Left ventricle myocardium inferior (tissue), 1 donor: ENCODE results near the gene ZBTB5. TPM values are rescaled to one million over a fixed set of nuclear protein-coding genes. Genes with fewer than 3 reads are reported as not detected.

Experiments
- DNase-seq: peaks from one replicate; pipeline ENCODE4 v3.0.0-alpha.2; 2020
- H3K27ac ChIP-seq: fragments of 200-600 bp; replicated peaks from 2 replicates; pipeline ENCODE4 v1.8.0; 2021
- H3K27me3 ChIP-seq: fragments of 200-600 bp; 2 replicates; pipeline ENCODE4 v1.8.0; 2021; ENCODE audit warnings: low read depth
- H3K36me3 ChIP-seq: fragments of 200-600 bp; 2 replicates; pipeline ENCODE4 v1.8.0; 2021
- H3K4me1 ChIP-seq: fragments of 200-600 bp; 2 replicates; pipeline ENCODE4 v1.8.0; 2021
- H3K4me3 ChIP-seq: fragments of 200-600 bp; 2 replicates; pipeline ENCODE4 v1.8.0; 2021; ENCODE audit warnings: mild to moderate bottlenecking, moderate library complexity
- H3K9me3 ChIP-seq: fragments of 200-600 bp; replicated peaks from 2 replicates; pipeline ENCODE4 v1.8.0; 2021
- CTCF ChIP-seq: fragments of 200-600 bp; IDR thresholded peaks from 2 replicates; pipeline ENCODE4 v1.8.0; 2021; ENCODE audit warnings: antibody characterized with exemption, mild to moderate bottlenecking, borderline replicate concordance
- intact Hi-C: fragments of 100-400 bp; cut with micrococcal nuclease; formaldehyde crosslinking; loops from one replicate; pipeline ENCODE4 v1.11.0; 2022
- total RNA-seq: library from RNA; stranded (reverse); fragmentation: NEBNext Ultra II Directional; extraction: Animal tissue kit (Norgen Biotek cat#: 25700); gene quantifications from one replicate; pipeline ENCODE4 v1.2.1, GENCODE V29; 2021
- donor health status: DM: no; HTN: yes; CAD: no; lungs with severe emphysema.

The ZBTB5 gene
- total RNA-seq, 1 donor from 2014 or later, result 4.9 TPM

GRCh38 chr9:37415011-37415719 lies 50.1 kb downstream of the ZBTB5 start:
- H3K27ac ChIP-seq, result peak overlapping the region; percentile 36
- H3K9me3 ChIP-seq, result no peaks in the 10 kb centered on the region
- intact Hi-C loops, result no loop called here
- TF ChIP-seq CTCF, result peak; percentile 90
- no peaks in the 10 kb centered on the region for H3K36me3 ChIP-seq
- H3K4me1 ChIP-seq, result peaks cover 18% of the 10 kb centered on the region
- no peaks in the 10 kb centered on the region for H3K27me3 ChIP-seq
- DNase-seq, result peak; percentile 51
- no peak overlapping the region for H3K4me3 ChIP-seq

GRCh38 chr9:37414503-37414943 lies 50.7 kb downstream of the ZBTB5 start:
- Histone ChIP-seq H3K27me3 (no peaks in the 10 kb centered on the region), H3K9me3 (no peaks in the 10 kb centered on the region), H3K4me3 (no peak overlapping the region), H3K36me3 (no peaks in the 10 kb centered on the region), H3K27ac (peak overlapping the region; percentile 36), H3K4me1 (peaks cover 18% of the 10 kb centered on the region)
- intact Hi-C loops, result no loop called here
- DNase-seq, result no peak
- TF ChIP-seq CTCF, result no peak

- Histone ChIP-seq H3K27ac (no peak overlapping the region), H3K36me3 (no peaks in the 10 kb centered on the region), H3K27me3 (no peaks in the 10 kb centered on the region), H3K4me1 (peaks cover 18% of the 10 kb centered on the region), H3K4me3 (no peak overlapping the region), H3K9me3 (no peaks in the 10 kb centered on the region)
- no peak for DNase-seq
- intact Hi-C loops, result no loop called here
- TF ChIP-seq CTCF, result no peak
These were observed 51.9 kb downstream of the ZBTB5 start for GRCh38 chr9:37413311-37413710.

GRCh38 chr9:37412431-37413151 lies 52.7 kb downstream of the ZBTB5 start:
- Histone ChIP-seq H3K4me1 (peaks cover 18% of the 10 kb centered on the region), H3K27ac (peak overlapping the region; percentile 36), H3K4me3 (no peak overlapping the region), H3K36me3 (no peaks in the 10 kb centered on the region), H3K27me3 (no peaks in the 10 kb centered on the region), H3K9me3 (no peaks in the 10 kb centered on the region)
- no peak for TF ChIP-seq CTCF
- intact Hi-C loops, result no loop called here
- DNase-seq, result no peak

- H3K9me3 ChIP-seq, result no peaks in the 10 kb centered on the region
- no peaks in the 10 kb centered on the region for H3K36me3 ChIP-seq
- no peak overlapping the region for H3K4me3 ChIP-seq
- intact Hi-C loops, result no loop called here
- DNase-seq, result no peak
- peak; percentile 13 for TF ChIP-seq CTCF
- H3K27ac ChIP-seq, result peak overlapping the region; percentile 36
- peaks cover 18% of the 10 kb centered on the region for H3K4me1 ChIP-seq
- no peaks in the 10 kb centered on the region for H3K27me3 ChIP-seq
These were observed 54.1 kb downstream of the ZBTB5 start for GRCh38 chr9:37410969-37411785.
